Ishikawa (cell line): ENCODE data around the gene RNF213.

ENCODE experiments used
- CEBPB ChIP-seq: IDR thresholded peaks from 2 replicates; pipeline ENCODE4 v1.6.1; 2012
- CREB1 ChIP-seq: IDR thresholded peaks from 2 replicates; pipeline ENCODE4 v1.6.1; 2012; ENCODE audit warnings: low read depth
- EGR1 ChIP-seq: IDR thresholded peaks from 2 replicates; pipeline ENCODE4 v1.6.1; 2012
- EP300 ChIP-seq: IDR thresholded peaks from 2 replicates; pipeline ENCODE4 v1.6.1; 2012; ENCODE audit warnings: borderline replicate concordance
- FOXM1 ChIP-seq: IDR thresholded peaks from 2 replicates; pipeline ENCODE4 v1.6.1; 2012; ENCODE audit warnings: low read depth, borderline replicate concordance
- NFIC ChIP-seq: IDR thresholded peaks from 2 replicates; pipeline ENCODE4 v1.6.1; 2012
- RAD21 ChIP-seq: IDR thresholded peaks from 2 replicates; pipeline ENCODE4 v1.6.1; 2012; ENCODE audit warnings: low read depth
- TAF1 ChIP-seq: IDR thresholded peaks from 2 replicates; pipeline ENCODE4 v1.6.1; 2012; ENCODE audit warnings: low read depth, mild to moderate bottlenecking
- TCF12 ChIP-seq: IDR thresholded peaks from 2 replicates; pipeline ENCODE4 v1.6.1; 2012; ENCODE audit warnings: low read depth
- TEAD4 ChIP-seq: IDR thresholded peaks from 2 replicates; pipeline ENCODE4 v1.6.1; 2012
- YY1 ChIP-seq: IDR thresholded peaks from 2 replicates; pipeline ENCODE4 v1.6.1; 2012; ENCODE audit warnings: low read depth
- ZBTB7A ChIP-seq: IDR thresholded peaks from 2 replicates; pipeline ENCODE4 v1.6.1; 2012; ENCODE audit warnings: low read depth
- TF ChIP-seq, protein P1 (sequence below): IDR thresholded peaks from 2 replicates; pipeline ENCODE4 v1.6.1; 2012
- TF ChIP-seq, protein P2 (sequence below): IDR thresholded peaks from 2 replicates; pipeline ENCODE4 v1.6.1; 2012
- TF ChIP-seq, protein P3 (sequence below): IDR thresholded peaks from 2 replicates; pipeline ENCODE4 v1.6.1; 2012; ENCODE audit warnings: low read depth, mild to moderate bottlenecking

The RNF213 gene

GRCh38 chr17:80416260-80416939 lies 155.7 kb downstream of the RNF213 start:
- TF ChIP-seq, protein P1, sequence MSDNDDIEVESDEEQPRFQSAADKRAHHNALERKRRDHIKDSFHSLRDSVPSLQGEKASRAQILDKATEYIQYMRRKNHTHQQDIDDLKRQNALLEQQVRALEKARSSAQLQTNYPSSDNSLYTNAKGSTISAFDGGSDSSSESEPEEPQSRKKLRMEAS, result no peak
- no peak for TF ChIP-seq FOXM1
- TF ChIP-seq CEBPB, result no peak
- TF ChIP-seq CREB1, result no peak
- no peak for TF ChIP-seq TAF1
- TF ChIP-seq ZBTB7A, result no peak
- TF ChIP-seq, protein P2, sequence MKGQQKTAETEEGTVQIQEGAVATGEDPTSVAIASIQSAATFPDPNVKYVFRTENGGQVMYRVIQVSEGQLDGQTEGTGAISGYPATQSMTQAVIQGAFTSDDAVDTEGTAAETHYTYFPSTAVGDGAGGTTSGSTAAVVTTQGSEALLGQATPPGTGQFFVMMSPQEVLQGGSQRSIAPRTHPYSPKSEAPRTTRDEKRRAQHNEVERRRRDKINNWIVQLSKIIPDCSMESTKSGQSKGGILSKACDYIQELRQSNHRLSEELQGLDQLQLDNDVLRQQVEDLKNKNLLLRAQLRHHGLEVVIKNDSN, result no peak
- no peak for TF ChIP-seq NFIC
- no peak for TF ChIP-seq TCF12
- no peak for TF ChIP-seq YY1
- TF ChIP-seq, protein P3, sequence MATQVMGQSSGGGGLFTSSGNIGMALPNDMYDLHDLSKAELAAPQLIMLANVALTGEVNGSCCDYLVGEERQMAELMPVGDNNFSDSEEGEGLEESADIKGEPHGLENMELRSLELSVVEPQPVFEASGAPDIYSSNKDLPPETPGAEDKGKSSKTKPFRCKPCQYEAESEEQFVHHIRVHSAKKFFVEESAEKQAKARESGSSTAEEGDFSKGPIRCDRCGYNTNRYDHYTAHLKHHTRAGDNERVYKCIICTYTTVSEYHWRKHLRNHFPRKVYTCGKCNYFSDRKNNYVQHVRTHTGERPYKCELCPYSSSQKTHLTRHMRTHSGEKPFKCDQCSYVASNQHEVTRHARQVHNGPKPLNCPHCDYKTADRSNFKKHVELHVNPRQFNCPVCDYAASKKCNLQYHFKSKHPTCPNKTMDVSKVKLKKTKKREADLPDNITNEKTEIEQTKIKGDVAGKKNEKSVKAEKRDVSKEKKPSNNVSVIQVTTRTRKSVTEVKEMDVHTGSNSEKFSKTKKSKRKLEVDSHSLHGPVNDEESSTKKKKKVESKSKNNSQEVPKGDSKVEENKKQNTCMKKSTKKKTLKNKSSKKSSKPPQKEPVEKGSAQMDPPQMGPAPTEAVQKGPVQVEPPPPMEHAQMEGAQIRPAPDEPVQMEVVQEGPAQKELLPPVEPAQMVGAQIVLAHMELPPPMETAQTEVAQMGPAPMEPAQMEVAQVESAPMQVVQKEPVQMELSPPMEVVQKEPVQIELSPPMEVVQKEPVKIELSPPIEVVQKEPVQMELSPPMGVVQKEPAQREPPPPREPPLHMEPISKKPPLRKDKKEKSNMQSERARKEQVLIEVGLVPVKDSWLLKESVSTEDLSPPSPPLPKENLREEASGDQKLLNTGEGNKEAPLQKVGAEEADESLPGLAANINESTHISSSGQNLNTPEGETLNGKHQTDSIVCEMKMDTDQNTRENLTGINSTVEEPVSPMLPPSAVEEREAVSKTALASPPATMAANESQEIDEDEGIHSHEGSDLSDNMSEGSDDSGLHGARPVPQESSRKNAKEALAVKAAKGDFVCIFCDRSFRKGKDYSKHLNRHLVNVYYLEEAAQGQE, result no peak
- no peak for TF ChIP-seq RAD21
- no peak for TF ChIP-seq EP300
- TF ChIP-seq TEAD4, result no peak
- TF ChIP-seq EGR1, result no peak

DNA sequence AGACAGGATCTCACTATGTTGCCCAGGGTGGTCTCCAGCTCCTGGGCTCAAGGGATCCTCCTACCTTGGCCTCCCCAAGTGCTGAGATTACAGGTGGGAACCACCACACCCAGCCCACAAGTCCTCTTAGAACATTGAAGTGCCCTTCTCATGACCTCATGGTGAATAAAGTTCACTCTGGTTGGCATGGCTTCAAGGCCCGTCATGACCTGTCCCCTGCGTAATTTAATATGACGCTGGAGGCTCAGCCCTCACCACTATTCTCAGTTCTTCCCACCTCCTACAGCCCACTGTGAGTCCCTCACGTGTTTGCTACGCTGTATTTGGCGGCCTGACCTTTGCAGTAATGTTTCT lies 156.3 kb downstream of the RNF213 start:
- TF ChIP-seq RAD21, result no peak
- TF ChIP-seq CEBPB, result no peak

DNA sequence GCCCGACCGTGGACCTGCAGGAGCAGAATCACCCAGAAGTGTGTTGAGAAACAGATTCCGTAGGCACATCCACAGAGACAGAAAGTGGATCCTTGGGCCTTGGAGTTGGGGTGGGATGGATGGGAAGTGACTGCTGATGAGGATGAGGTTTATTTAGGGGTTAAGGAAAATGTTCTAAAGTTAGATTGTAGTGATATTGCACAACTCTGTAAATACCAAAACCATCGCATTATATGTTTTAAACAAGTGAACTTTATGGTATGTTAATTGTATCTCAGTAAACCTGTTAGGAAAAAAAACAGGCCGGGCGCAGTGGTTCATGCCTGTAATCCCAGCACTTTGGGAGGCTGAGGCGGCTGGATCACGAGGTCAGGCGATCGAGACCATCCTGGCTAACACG lies 157.9 kb downstream of the RNF213 start:
- TF ChIP-seq, protein P3, result no peak
- TF ChIP-seq TEAD4 (no peak), TAF1 (no peak), CEBPB (no peak), FOXM1 (no peak), ZBTB7A (no peak), NFIC (no peak), CREB1 (no peak), EGR1 (no peak), YY1 (no peak), TCF12 (no peak), RAD21 (no peak)
- TF ChIP-seq, protein P2, result no peak
- TF ChIP-seq, protein P1, result no peak

- no peak for TF ChIP-seq TAF1
- TF ChIP-seq RAD21, result no peak
- TF ChIP-seq, protein P1, result no peak
- TF ChIP-seq EGR1, result no peak
- no peak for TF ChIP-seq CEBPB
- TF ChIP-seq TEAD4, result no peak
- no peak for TF ChIP-seq ZBTB7A
- TF ChIP-seq, protein P2, result no peak
- TF ChIP-seq TCF12, result no peak
- no peak for TF ChIP-seq CREB1
Measured at GRCh38 chr17:80419255-80419654, 158.6 kb downstream of the RNF213 start.

GRCh38 chr17:80421381-80422090 lies 160.9 kb downstream of the RNF213 start:
- TF ChIP-seq CEBPB, result no peak
- no peak for TF ChIP-seq NFIC
- no peak for TF ChIP-seq CREB1
- no peak for TF ChIP-seq ZBTB7A
- no peak for TF ChIP-seq RAD21
- TF ChIP-seq TAF1, result no peak
- no peak for TF ChIP-seq EGR1
- TF ChIP-seq, protein P1, result no peak
- TF ChIP-seq TEAD4, result no peak
- TF ChIP-seq, protein P3, result no peak
- TF ChIP-seq TCF12, result no peak
